OCI-M1 (cell line): ENCODE measurements around the gene PALB2.

ENCODE experiments used
- DNase-seq: peaks from one replicate; lab custom pipeline; 2025; lab: John Stamatoyannopoulos, UW

The PALB2 gene

DNA sequence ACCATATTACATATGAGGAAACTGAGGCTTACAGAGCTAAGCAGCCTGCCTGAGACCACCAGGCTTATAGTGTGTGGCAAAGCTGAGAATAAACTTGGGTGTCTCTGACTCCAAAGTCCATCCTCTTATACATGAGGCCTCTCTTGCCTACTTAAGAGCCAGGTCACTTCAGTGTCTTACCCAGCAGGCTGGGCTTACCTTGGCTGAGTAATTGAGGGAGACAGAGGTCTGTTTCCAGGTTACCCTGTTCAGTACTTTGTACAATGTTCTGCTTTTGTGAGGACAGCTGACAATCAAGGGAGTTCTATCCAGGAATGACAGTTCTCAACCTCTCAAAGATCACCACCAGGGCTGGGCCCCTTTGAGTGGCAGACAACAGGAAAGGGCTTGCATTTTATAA, 59.3 kb downstream of the PALB2 start:
- DNase-seq = no peak

DNA sequence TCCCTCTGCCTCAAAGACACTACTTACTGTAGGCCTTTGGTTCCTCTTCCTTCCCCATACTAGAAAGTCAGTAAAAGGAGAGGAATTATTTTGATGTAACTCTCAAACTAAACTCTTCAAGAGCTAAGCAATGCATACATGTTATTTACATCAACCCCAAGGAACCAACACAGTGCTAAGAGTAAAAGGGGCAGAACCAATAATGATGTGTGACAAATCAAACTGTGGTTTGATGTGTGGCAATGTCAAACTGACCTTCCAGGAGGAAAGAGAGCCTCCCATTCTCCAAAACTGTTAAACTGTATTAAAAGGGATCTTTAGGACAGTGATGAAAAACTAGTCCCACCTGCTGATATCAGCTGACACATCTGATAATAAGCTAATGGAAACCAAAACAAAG, 60.7 kb downstream of the PALB2 start:
- no peak for DNase-seq

DNA sequence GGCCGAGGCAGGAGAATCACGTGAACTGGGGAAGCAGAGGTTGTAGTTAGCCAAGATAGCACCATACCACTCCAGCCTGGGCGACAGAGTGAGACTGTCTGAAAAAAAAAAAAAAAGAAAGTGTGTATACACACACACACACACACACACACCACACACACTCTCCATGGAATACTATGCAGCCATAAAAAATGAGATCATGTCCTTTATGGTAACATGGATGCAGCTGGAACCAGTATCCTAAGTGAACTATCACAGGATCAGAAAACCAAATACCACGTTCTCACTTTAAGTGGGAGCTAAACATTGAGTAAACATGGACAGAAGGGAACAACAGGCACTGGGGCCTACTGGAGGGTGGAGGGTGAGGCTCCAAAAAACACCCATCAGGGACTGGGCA, 61.7 kb downstream of the PALB2 start:
- no peak for DNase-seq

DNA sequence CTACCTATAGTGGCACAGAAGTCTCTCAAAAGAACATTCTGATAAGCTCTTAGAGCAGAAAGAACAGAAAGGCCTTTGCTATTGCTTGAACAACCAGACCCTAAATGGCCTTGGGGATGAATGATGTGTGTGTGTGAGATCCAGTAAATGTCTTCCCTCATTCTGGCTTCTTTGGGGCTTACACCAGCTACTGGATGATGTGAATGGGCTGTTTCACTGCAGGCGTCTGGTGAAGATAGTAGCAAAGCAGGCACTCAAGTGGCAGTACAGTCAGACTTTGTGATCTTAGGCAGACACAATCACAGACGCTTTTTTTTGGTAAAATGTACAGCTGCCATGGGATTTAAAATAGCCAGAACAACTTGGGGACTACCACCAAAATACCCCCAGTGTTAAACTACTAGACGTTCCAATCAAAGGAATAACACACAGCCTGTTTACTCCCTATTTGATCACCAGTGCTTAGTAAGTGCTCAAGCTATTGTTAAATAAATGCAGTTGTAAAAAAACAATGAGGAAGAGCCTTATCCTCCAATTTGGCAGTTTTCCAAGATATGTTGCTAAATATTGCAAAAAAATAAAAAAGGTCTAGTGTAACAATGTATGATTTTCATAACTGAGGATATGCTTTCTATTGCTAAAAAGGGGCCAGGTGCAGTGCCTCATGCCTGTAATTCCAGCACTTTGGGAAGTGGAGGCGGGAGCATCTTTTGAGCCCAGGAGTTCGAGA, 62.8 kb downstream of the PALB2 start:
- peak; percentile 36 for DNase-seq

DNA sequence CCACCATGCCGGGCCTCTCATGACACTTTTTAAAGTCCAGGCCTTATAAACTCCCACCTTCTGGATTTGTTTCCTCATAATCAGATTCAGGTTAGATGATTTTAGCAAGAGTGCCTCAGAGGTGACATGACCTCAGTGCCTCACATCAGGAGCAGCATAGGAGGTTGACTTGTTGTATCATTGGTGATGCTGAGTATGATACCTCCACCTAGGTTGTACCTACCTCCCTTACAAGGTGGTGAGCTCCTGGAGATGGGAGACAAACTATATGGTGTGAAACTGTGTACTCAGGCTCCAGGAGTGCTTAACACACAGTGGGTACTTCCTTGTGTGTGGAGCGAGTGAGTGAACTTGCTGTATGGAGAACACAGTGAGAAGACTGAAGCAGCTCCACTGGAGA, 63.6 kb downstream of the PALB2 start:
- DNase-seq = no peak

DNA sequence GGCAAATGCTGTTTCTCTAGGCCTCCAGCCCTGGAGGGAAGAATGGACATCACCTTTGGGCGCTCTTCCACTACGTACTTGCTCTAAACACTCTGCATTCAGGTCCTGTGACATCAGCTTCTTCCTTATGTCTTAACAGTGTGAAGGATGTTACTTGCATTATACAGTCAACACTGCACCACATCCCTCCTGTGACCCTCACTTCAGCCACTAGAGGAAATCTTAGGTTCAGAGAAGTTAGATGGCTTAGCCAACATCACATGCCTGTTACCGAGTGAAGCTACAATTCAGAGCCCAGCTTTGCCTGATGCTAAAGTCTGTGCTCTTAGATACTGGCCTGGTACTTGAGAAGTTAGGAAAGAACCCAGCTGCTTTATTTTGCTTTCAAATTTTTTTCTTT, 65.3 kb downstream of the PALB2 start:
- no peak for DNase-seq

DNA sequence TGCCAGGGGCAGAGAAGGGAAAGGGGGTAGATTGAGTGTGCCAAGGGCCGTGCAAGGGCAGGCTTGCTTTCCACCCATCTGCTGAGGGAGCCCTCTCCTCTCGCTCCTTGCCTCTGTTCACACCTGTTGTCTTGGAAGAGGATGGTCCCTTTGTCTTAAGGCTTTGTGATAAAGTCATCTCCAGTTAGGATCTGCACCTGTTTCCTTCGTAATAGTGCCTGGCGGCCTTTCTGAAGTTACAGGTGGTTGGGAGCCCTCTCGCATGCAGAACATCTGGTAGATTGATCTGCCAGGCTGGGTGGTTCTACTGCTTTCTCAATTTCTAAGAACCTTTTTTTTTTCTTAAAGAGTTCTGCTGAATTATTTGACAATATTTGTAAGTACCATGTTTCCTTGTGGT, 67.3 kb downstream of the PALB2 start:
- no peak for DNase-seq

DNA sequence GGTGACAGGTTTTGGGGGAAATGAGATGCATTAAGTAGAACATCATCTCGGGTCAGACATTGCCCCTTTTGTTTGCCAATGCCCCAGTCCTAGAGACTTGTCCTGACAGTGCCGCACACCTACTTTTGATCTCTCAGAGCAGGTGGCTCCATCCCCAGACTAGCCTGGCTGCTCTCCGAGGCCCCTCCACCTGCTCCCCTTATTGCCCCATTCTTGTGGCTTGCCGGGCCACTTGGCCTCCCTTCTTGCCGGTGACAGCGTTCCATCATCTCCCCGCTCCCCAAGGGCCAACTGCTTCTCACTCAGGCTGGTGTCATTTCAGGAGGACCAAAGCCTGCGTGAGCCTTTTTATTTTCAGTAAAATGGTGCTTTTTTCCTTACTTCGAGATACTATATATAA, 68.7 kb downstream of the PALB2 start:
- DNase-seq = no peak

DNA sequence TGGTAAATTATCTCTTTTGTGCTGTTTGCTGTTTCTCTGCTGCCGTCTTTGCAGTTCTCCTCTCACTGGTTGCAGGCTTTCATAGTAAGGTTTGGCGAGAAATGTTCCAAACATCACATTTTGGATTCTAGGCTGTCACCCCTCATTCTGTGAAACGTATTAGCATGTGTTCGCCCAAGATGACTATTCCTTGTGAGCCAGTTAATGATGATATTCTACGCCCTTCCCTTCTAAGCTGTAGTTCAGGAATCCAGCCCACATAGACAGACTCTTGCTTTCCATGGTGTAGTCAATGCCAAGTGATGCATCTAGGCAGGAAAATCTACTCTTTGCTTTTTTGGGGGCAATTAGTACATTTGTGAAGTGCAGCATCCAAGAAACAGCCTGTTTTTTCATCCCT, 69.2 kb downstream of the PALB2 start:
- DNase-seq = no peak

DNA sequence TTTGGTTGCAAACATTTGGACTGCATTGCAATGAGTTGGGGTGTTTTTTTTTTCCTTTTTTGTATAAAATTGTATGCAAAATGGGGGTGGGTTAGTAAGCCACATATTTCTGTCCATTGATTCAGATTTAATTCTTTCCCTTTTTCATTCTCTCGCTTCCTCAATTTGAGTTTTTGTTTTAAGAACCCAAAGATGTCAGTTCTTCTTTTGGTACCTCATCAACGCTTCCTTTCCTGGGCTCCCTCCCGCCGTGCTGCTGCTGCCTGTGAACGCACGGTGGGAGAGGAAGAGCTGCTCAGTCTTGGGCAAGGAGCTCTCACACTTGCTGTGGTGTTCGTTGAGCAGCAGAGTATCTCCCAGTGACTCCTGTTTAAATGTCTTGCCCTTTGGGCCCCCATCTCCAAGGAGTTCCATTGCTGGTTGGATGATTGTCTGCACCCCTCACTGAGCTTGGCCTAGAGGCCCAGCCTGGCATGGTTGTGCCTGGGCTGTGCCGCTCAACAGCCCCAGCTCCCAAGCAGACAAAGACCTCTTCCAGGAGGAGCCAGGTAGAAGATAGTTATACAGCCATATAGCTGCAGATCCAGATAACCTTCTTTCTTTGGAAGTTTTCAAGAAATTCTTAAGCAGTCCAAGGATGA, 70.0 kb downstream of the PALB2 start:
- no peak for DNase-seq

DNA sequence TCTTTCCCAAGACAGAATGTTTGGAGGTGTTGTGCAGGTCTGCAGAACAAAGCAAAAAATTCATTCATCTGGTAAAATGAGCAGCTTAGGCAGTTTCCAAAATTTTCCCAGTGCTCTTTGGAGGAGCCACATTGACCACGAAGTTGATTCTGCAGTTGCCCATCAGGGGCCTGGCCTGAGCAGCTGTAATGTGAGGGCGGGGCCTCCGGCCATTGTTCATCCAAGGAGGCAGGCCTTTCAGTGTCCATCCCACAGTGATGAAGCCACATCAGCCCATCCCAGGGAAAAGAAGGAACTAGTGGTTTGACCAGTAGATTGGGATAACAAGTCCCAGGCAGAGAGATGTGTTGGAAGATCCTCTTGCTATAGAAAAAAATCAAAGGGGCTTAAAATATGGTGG, 73.5 kb downstream of the PALB2 start:
- no peak for DNase-seq

DNA sequence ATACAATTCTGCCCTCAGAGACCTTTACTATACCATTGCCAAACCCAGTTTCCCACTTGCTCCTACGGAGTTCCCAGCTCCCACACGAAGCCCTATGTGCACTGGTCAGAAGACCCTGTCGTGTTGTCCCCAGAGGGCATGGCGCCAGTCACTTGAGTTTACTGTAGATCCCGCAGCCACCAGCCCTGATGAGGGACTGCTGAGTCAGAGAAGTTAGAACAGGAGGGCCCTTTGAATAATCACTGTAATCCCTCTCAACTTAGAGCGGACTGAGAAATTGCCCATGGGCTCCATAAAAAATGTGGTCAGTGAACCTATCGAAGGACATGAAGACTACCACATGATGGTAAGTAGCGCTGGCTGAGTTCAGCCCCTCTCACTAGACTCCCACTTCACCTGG, 74.4 kb downstream of the PALB2 start:
- DNase-seq = no peak

DNA sequence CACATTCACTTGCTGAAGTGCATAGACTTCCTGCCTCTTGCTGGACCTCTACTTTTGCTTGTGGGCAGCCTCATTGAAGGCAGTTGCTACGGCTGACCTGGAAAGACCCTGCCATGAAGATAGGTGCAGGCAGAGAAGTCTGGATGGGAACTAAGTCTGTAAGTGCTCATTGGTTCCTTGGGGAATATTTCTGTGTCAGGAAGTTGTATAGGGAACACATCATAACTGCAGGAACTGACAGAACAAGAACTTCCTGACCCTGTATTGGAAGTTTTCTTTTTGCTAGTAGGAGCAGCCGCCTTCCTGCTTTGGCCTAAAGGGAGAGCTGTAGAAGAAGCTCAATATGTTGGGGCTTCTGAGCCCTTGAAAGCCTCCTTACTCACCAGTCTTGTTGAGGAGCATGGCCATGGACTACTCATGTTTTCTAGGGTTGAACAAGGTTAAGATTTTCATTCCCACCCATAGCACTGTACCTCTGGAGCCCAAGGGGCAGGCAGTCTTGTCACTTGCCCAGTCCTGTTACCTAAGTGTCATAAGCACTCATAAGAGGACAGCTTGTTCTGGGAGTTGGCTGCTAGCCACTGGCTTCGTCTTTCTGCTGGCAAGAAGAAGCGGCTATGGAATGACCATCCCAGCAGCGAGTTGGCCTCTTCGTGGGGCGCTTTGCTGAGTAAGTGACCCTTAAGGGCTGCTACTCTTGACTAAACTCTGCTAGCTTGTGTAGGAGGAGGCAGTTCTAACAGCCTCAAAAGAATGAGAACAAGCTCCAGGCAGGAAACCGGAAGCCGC, 76.3 kb downstream of the PALB2 start:
- DNase-seq = no peak

DNA sequence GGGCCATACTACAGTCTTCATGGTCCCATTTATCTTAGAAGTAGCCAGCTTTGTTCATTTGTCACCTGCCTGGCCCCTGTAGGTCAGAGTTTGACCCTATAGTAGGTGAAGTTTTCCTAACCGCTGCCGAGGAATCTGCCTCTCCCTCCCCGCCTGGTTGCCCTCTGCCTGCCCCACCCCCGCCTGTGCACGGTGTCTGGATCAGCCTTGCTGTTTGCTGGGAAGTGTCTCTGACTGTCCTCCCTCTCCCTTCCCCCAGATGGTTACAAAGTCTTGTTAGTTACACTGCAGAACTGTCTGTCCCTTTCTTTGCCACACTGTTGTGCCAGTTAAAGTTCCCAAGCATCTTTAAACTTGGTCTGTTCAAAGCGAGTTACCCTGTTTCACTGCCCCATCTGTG, 77.9 kb downstream of the PALB2 start:
- DNase-seq = no peak

DNA sequence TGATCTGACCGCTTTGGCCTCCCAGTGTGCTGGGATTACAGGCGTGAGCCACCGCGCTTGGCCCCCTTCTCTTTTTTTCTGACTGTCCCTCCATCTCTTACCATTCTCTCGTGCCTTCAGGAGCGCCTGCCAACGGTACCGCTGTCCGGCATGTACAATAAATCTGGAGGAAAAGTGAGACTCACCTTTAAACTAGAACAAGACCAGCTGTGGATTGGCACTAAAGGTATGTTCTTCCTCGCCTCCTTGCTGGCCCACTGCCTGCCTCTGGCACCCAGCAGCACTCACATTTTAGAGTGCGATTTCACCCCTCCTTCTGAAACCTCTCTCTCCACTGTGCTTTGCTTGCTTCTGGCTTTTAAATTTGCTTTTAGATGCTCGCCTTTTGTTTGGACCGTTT, 78.6 kb downstream of the PALB2 start:
- DNase-seq = no peak

DNA sequence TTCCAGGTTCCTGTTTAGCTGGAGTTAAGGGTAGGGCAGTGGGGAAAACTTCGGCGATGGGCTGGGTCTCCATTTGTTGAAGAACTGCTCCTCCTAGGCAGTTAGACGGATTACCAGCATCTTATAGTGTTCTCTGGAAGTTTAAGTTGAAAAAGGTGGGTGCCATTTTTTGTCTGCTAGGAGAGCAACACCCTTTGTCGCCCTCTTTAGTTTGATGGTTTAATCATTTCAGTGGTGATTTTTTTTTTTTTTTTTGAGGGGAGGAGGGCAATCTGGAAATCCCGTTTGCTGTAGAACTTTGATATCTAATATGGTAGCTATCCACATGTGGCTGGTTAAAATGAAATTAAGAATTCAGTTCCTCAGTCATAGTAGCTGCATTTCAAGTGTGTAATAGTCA, 79.5 kb downstream of the PALB2 start:
- no peak for DNase-seq

DNA sequence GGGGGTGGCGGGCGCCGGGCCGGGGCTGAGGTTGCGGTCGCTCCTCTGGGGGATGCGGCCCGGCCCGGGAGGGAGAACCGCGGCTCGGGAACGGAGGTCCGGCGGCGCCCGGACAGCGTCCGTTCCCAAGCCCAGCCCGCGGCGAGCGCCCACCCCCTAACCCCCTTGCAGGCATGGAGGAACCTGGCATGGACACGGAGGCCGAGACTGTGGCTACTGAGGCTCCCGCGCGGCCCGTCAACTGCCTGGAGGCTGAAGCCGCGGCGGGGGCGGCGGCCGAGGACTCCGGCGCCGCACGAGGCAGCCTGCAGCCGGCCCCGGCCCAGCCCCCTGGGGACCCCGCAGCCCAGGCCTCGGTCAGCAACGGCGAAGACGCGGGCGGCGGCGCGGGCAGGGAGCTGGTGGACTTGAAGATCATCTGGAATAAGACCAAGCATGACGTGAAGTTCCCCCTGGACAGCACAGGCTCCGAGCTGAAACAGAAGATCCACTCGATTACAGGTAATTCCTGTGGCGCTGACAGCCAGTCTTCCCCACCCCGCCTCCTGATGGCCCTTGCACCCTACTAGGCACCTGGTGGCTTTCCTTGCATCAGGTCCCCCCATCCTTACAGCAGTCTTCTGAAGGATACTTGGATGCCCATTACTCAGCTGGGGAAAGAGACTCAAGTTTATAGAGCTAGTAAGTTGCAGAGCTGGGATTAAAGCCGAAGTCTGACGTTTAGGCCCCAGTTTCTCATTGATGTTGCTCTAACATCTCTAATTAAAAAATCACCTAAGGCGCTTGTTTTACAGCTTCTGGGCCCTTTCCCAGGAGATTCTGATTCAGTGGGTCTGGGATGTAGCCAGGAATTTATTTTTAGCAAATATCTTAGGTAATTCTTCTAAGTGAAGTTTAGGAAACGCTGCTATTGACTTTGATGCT, 83.1 kb downstream of the PALB2 start:
- DNase-seq = peak; percentile 47

DNA sequence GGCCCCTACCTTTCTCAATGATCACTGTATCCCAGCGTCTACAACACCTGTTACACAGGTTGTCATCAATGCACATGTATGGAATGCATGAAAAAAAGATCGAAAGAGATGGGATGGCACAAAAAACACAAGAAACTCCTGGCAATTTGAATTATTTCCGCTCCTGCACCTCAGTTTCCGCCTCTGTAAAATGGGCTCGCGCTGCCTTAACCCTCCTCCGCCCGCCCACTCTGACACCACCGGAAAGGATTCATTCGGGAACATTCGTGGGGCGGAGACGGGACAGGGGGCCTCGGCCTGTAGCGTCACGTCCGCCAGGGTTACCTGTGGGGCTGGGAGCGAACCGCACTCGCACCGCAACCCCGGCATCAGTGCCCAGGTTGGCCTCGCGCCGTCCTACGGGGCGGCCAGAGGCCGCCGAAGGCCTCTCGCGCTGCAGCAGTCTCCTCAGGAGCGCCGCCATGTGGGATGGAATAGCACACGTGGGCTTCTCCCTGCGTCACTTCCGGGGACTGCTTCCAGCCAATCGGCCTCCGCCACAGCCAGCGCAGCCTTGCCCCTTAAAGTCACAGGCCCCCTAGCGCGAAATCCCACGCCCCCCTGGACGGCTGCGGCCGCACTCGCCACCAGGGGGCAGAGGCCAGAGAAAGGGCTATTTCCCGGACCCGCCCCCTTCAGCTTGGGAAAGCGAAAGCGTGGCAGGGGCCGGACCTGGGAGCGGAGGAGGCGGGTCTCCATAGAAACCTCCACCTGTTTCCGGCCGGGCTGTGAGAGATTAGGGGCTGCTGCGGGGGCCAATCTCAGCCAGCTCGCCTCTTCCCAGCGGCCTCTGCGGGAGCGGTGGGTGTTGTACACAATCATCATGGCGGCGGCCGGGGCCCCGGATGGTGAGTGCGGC, 84.0 kb downstream of the PALB2 start, which contains the start of the genes EARS2 and UBFD1:
TSS of gene EARS2 (minus strand) at position 470 of the 898 bp plus-strand sequence. CDS start at position 463, 7 bp downstream.
TSS of gene UBFD1 (plus strand) at position 847 of the 898 bp plus-strand sequence. CDS start at position 863, 16 bp downstream.
- peak; percentile 100 for DNase-seq

DNA sequence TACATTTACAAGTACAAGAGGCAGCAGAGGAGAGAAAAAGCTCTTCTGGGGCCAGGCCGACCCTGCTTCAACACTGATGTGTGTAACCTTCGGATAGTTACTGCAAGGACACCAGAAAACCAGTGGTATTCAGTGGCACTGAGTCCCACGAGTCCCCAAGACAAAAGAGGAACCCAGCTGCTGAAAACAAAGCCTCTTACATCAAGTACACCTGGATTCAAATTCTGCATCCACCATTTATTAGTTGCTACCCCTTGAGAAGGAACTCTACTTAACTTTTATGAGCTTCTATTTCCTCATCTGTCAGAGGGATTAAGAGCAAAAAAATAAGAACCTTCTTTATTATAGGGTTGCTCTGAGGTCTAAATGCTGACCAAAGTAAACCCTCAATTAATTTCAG, 86.6 kb downstream of the PALB2 start:
- DNase-seq = no peak
